Transverse colon (tissue), 4 donors: Measurements from ENCODE around the gene LAMA3. TPM values are rescaled to one million over a fixed set of nuclear protein-coding genes. Genes with fewer than 3 reads are reported as not detected.
"Not testable (repeated sequence)": the region's sequence is repeated elsewhere in the genome, so short reads cannot be mapped to it uniquely, and the experiment has no call there.

ENCODE experiments used
- DNase-seq: peaks from one replicate; pipeline ENCODE4 v3.0.0-alpha.2; 2019
- H3K27ac ChIP-seq, 4 donors: fragments of 200-600 bp; sonication (generic); 2 replicates each; pipeline ENCODE4 v1.5.1; 2016 to 2018; ENCODE audit warnings: inconsistent platforms in 4 of 4
- H3K27me3 ChIP-seq: fragments of 200-600 bp; sonication (generic); 2 replicates; pipeline ENCODE4 v1.5.1; 2017; ENCODE audit warnings: inconsistent platforms
- H3K36me3 ChIP-seq, 4 donors: fragments of 200-600 bp; sonication (generic); 2 replicates each; pipeline ENCODE4 v1.5.1; 2017 to 2019; ENCODE audit warnings: inconsistent platforms in 4 of 4
- H3K4me1 ChIP-seq, 4 donors: fragments of 200-600 bp; sonication (generic); 2 replicates each; pipeline ENCODE4 v1.5.1; 2017 to 2020; ENCODE audit warnings: inconsistent platforms in 4 of 4
- H3K4me3 ChIP-seq, 4 donors: fragments of 200-600 bp; sonication (generic); 1 replicate in 1 of 4; 2 replicates in 3 of 4; pipeline versions ENCODE4 v1.5.1 to v1.6.1; 2017 to 2019; ENCODE audit warnings: inconsistent platforms in 4 of 4
- H3K9me3 ChIP-seq, 2 donors: fragments of 200-600 bp; sonication (generic); 2 replicates each; pipeline ENCODE4 v1.5.1; 2017 to 2019; ENCODE audit warnings: inconsistent platforms in 2 of 2
- EP300 ChIP-seq: sonication (generic); formaldehyde crosslinking; IDR thresholded peaks from one replicate; pipeline ENCODE4 v1.6.1; 2017; ENCODE audit warnings: antibody characterized with exemption, low read depth
- POLR2A ChIP-seq: fragments of 450-650 bp; IDR thresholded peaks from one replicate; pipeline ENCODE4 v1.6.1; 2016; ENCODE audit warnings: antibody characterized with exemption, mild to moderate bottlenecking, moderate library complexity
- POLR2AphosphoS5 ChIP-seq, 3 donors: sonication (generic); formaldehyde crosslinking; IDR thresholded peaks; one replicate each; pipeline ENCODE4 v1.6.1; 2016; ENCODE audit warnings: antibody characterized with exemption in 3 of 3
- WGBS, 2 donors: methylation state at CpG; one replicate each; pipeline ENCODE4 v1.1.5; 2018; ENCODE audit warnings: low coverage in 1 of 2; 5-methylcytosine and 5-hydroxymethylcytosine counted together
- in situ Hi-C, 4 donors: fragments of 200-750 bp; cut with MboI; loops; one replicate each; pipeline versions ENCODE4 v1.15.0 to v1.15.1; 2017; ENCODE audit warnings: low sequenced_read_pairs in 3 of 4, low pct_ligation_motif_present in 1 of 4, low pct_unique_long_range_greater_than_20kb in 1 of 4
- intact Hi-C: fragments of 100-400 bp; cut with DNase I; formaldehyde crosslinking; loops from one replicate; pipeline ENCODE4 v1.15.1; 2023; ENCODE audit warnings: low total_unique reads
- total RNA-seq, 4 donors: library from RNA; depleted of rRNA; stranded (reverse); fragments of >200 nt; gene quantifications; one replicate each; pipeline ENCODE4 v1.1.0, GENCODE V29; 2016
- TF ChIP-seq, protein P1 (sequence below), 5 experiments: fragments of 200-600 bp in 3 of 5; fragments of 450-650 bp in 2 of 5; sonication (generic) in 3 of 5; IDR thresholded peaks; 1 replicate in 2 of 5; 2 replicates in 3 of 5; pipeline ENCODE4 v1.5.1; 2016 to 2017; ENCODE audit warnings: antibody characterized with exemption in 5 of 5, inconsistent platforms in 3 of 5, mild to moderate bottlenecking in 2 of 5, moderate library complexity in 1 of 5

LAMA3 gene
- total RNA-seq, 4 donors from 2014 or later: 17.5 to 71.8 (median 47.4) TPM

DNA sequence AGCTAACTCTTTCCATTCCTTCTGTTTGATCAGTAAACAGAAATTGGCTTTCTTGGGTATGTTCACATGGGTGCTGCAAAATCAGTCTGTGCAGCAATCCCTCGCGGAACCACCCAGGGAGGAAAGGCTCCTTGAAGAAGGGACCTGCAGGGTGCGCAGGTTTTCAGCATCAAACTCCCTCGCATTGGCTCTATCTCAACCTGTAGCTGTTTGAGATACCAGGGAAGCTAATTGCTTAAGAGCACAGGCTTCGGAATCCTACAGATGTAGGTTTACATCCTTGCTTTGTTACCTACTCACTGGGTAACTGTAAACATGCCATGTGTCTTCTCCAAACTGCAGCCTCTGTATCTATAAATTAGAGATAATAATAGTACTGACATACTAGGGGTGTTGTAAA lies 43.2 kb downstream of the LAMA3 start:
- peaks cover 3 to 19% (median 11%) of the 10 kb centered on the region in 4 donors for H3K4me1 ChIP-seq
- WGBS, 2 donors: 79 to 89% methylated on average over 3 to 5 of the region's 5 CpGs
- no peak overlapping the region for H3K27ac ChIP-seq
- no peak overlapping the region for H3K4me3 ChIP-seq
- DNase-seq: no peak
- intact Hi-C loops (no loop called here), in situ Hi-C loops (no loop called here)
- no peaks in the 10 kb centered on the region for H3K27me3 ChIP-seq
- no peak for TF ChIP-seq EP300
- TF ChIP-seq POLR2A: no peak
- TF ChIP-seq, protein P1, sequence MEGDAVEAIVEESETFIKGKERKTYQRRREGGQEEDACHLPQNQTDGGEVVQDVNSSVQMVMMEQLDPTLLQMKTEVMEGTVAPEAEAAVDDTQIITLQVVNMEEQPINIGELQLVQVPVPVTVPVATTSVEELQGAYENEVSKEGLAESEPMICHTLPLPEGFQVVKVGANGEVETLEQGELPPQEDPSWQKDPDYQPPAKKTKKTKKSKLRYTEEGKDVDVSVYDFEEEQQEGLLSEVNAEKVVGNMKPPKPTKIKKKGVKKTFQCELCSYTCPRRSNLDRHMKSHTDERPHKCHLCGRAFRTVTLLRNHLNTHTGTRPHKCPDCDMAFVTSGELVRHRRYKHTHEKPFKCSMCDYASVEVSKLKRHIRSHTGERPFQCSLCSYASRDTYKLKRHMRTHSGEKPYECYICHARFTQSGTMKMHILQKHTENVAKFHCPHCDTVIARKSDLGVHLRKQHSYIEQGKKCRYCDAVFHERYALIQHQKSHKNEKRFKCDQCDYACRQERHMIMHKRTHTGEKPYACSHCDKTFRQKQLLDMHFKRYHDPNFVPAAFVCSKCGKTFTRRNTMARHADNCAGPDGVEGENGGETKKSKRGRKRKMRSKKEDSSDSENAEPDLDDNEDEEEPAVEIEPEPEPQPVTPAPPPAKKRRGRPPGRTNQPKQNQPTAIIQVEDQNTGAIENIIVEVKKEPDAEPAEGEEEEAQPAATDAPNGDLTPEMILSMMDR (IDR thresholded peaks at IDR 0.05): no peak
- no peak for TF ChIP-seq POLR2AphosphoS5 (IDR thresholded peaks at IDR 0.05)
- H3K36me3 ChIP-seq: no peaks in the 10 kb centered on the region
- no peaks in the 10 kb centered on the region for H3K9me3 ChIP-seq

DNA sequence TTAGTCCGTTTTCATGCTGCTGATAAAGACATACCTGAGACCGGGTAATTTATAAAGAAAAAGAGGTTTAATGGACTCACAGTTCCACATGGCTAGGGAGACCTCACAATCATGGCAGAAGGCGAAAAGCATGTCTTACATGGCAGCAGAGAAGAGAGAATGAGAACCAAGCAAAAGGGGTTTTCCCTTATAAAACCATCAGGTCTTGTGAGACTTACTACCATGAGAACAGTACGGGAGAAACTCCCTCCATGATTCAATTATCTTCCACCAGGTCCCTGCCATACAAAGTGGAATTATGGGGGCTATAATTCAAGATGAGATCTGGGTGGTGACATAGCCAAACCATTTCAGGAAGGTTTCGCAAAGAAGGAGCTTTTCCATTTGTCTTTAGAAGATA lies 44.0 kb downstream of the LAMA3 start:
- H3K4me3 ChIP-seq, intact Hi-C loops, in situ Hi-C loops, H3K9me3 ChIP-seq, H3K36me3 ChIP-seq, DNase-seq, H3K27ac ChIP-seq, H3K27me3 ChIP-seq: not testable (repeated sequence)
- WGBS, 2 donors: 87 to 90% methylated on average over 2 to 5 of the region's 5 CpGs
- peaks cover 3 to 19% (median 11%) of the 10 kb centered on the region in 4 donors for H3K4me1 ChIP-seq

- no peak overlapping the region for H3K4me3 ChIP-seq
- intact Hi-C loops: no loop called here
- H3K36me3 ChIP-seq: no peaks in the 10 kb centered on the region
- peaks cover 3 to 19% (median 11%) of the 10 kb centered on the region in 4 donors for H3K4me1 ChIP-seq
- H3K27ac ChIP-seq: no peak overlapping the region
- no peaks in the 10 kb centered on the region for H3K9me3 ChIP-seq
- no peak for DNase-seq
- no peaks in the 10 kb centered on the region for H3K27me3 ChIP-seq
- WGBS, 2 donors: 90 to 94% methylated on average over 3 to 7 of the region's 7 CpGs
- TF ChIP-seq POLR2AphosphoS5 (IDR thresholded peaks at IDR 0.05) (no peak), EP300 (no peak), POLR2A (no peak)
- TF ChIP-seq, protein P1 (IDR thresholded peaks at IDR 0.05): no peak
- in situ Hi-C loops: no loop called here
These were observed 44.6 kb downstream of the LAMA3 start for GRCh38 chr18:23733895-23734294.

DNA sequence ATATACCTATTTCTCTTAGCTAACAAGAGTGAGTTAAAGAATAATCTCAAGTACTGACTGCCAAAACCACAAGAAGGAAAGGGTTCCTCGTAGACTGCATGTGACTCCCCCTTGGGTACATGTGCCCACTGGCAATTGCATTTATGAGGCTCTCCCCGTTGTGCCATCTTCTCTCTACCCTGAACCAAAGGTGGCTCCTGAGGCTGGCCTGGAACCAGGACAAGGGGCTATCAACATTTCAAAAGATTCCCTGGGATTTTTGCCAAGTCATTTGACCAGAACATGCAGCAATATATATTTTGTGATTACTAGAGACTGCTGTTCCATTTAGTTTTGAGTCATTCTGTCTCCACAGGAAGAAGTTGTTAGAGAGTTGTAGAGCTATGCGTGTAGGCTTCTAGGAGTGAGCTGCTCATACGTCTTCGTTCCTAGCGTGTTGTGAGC lies 45.8 kb downstream of the LAMA3 start:
- WGBS, 2 donors: 28 to 40% methylated on average over 4 to 6 of the region's 6 CpGs
- in situ Hi-C loops: no loop called here
- TF ChIP-seq EP300: no peak
- TF ChIP-seq POLR2A: no peak
- TF ChIP-seq, protein P1 (IDR thresholded peaks at IDR 0.05): no peak
- no peak for TF ChIP-seq POLR2AphosphoS5 (IDR thresholded peaks at IDR 0.05)
- no peaks in the 10 kb centered on the region for H3K27me3 ChIP-seq
- H3K4me1 ChIP-seq: peaks cover 3 to 20% (median 12%) of the 10 kb centered on the region in 4 donors
- no peak overlapping the region for H3K4me3 ChIP-seq
- H3K9me3 ChIP-seq: no peaks in the 10 kb centered on the region
- no peaks in the 10 kb centered on the region for H3K36me3 ChIP-seq
- DNase-seq: peak; percentile 21
- intact Hi-C loops: no loop called here
- peak overlapping the region in 1 of 4 donors; percentile 9 for H3K27ac ChIP-seq

GRCh38 chr18:23737578-23737977 lies 48.3 kb downstream of the LAMA3 start:
- H3K36me3 ChIP-seq: no peaks in the 10 kb centered on the region
- H3K27ac ChIP-seq: no peak overlapping the region
- in situ Hi-C loops (no loop called here), intact Hi-C loops (no loop called here)
- no peaks in the 10 kb centered on the region for H3K9me3 ChIP-seq
- H3K4me1 ChIP-seq: peaks cover 3 to 17% (median 8%) of the 10 kb centered on the region in 4 donors
- WGBS, 2 donors: 87% methylated on average over 9 of the region's 9 CpGs; no CpG with 5 or more reads in 1 of the 2 donors
- TF ChIP-seq POLR2AphosphoS5 (IDR thresholded peaks at IDR 0.05) (no peak), POLR2A (no peak), EP300 (no peak)
- TF ChIP-seq, protein P1 (IDR thresholded peaks at IDR 0.05): no peak
- no peak overlapping the region for H3K4me3 ChIP-seq
- H3K27me3 ChIP-seq: no peaks in the 10 kb centered on the region
- DNase-seq: no peak
